GM21381 (cell line): Measurements from ENCODE around the gene SLC22A12.

ENCODE experiments used
- ATAC-seq: cut with Tn5 transposase; IDR thresholded peaks from one replicate; pipeline ENCODE4 v1.9.1; 2021; ENCODE audit warnings: mild to moderate bottlenecking, moderate library complexity; ENCODE audit not compliant: unreplicated experiment

Gene SLC22A12

DNA sequence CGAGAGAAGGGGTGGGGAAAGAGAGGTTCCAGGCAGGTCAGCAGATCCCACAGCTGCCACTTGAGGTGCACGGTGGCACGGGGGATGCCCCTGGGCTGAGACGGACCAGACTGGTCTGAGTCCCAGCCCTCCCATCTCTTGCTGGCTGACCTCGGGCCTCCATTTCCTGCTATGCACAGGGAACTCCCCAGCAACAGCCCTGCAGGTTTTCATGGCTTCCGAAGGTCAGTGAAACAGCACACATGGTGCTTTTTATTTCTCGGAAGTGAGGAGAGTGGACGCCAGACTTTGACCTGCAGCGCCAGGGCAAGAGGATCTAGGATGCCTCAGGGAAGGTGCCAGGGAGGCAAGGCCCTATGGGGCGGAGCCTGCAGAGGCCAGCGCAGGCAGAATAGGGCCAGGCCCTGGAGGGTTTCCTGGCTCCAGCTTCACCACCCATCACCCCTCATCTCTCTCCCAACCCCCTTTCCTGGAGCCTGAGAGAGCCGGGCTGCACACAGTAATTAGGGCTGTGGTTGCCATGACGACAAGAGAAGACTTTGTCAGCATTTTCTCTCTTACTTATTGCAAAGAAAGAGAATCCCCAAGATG is 29.5 kb downstream of the SLC22A12 start:
- no peak for ATAC-seq

DNA sequence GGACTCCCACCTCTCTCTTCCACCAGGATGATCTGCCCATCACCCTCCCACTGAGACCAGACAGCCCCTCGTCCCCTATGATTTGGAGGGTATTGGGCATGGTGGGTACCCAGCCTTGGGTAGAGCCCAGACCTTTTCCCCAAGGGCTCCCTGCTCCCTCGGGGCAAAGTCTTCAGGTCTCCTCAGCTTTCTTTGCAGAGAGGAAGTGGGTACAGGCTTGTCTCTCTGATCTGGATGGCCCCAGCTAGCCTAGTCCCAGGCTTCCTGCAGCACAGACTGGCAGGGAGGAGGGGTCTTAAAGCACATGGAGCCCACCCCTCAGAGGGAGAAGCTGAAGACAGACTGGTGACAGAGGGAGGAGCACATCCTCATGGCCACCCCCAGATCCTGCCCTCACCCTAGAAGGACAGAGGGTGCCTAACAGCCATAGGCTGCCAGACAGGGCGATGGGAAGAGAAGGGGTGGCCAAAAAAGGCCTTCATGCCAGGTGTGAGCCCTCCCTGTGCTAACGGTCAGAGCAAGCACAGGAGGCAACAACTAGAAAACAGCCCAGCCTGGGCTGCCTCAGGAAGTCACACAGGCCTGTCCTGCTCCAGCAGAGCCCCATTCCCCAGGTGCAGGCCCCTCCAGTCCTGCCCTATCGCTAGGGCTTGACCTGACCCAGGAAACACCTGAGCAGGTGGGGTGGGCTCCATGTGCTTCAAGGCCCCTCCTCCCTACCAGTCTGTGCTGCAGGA is 30.4 kb downstream of the SLC22A12 start:
- ATAC-seq, result no peak

DNA sequence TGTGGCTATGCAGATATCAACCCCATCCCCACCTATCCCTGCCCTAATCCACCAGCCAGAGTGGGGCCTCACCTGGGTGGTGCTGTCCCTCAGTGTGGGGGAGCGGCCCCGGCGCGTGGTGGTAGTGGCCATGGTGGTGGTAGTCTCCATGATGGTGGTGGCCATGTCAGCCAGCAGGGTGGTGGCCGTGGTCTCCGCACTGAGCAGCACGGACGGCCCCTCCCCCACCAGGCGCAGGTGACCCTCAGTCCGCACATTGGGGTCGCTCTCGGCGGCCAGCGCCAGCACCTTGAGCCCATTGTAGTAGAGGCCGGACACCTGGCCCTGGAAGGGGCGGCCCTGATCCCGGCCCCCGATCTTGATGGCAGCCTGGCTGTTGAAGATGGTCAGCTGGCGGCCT is 31.7 kb downstream of the SLC22A12 start:
- no peak for ATAC-seq

DNA sequence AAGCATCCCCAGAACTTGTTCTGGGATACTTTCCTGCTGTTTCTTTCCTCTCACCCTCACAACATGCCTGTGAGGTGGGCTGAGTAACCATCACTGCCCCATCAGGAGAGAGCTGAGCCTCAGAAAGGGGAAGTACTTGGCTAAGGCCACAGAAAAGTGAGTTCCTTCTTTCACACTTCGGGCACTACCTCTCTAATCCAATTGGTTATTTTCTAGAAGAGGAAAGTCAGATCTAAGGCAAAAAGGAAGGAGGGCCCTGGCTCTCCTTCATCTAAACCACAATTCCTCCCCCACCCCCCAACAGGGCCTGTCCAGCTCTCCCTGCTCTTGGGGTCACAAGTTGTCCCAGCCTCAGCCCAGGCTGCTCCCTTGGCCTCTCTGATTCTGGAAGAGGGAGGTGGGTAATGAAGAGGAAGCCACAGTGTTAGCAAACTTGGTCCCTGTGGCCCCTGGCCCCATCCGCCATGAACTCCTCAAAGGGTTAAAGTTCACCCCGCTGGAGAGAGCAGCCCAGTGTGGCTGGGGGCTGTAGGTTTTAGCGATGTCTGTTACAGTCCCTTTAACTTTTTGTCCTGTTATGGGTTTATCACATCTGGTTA is 34.0 kb downstream of the SLC22A12 start:
- no peak for ATAC-seq

DNA sequence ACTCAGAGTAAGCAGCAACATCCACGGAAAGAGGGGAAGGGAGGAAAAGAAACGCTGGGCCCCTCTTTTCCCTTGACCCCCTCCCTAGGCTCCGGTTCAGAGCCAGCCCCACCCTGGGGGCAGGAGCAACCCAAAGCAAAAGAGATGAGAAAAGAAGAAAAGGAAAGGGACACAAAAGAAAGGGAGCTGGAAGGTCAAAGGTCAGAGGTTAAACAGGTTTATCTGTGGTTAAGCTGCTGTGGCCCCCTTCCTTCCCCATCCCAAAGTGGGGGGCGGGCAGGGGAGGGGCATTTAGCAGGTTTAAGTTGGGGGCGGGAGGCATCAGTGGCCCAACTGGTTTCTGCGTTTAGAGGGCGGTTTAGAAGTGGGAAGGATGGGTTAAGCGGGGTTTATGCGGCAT is 35.6 kb downstream of the SLC22A12 start:
- no peak for ATAC-seq

DNA sequence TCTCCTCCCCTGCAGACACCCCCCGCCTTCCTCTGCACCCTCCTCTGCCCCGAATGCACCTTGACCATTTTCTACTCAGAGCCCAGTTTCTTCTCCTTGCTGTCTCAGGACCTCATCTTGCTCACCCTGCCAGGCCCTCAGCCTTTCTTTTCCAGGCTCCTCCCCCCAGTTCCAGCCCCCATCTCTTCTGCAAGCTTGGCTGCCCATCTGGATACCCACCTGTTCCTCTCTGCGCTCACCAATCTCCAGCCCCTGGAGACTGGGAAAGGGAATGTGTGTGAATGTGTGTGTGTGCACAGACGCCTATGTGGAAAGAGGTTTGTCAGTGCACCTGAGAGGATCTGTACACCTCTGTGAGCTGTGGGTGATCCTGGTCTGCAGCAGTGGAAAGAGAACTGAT is 36.4 kb downstream of the SLC22A12 start:
- no peak for ATAC-seq

DNA sequence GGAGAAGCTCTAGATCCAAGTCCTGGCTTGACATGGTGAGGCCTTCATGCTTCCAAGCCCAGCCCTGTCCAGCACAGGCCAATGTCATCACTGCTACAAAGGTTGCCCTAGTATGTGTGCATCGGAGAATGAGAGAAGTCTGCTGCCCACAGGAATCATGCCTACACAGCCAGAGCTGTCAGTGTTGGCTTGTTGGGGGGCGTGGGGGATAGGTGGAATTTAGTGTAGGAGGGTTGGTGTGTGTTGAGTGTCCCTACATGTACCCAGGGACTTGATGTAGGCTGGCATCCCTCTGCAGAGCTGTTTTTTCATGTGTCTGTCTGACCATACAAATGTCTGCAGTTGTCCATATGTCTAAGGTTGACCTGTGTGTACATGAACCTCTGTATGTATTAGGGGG is 37.6 kb downstream of the SLC22A12 start:
- no peak for ATAC-seq

DNA sequence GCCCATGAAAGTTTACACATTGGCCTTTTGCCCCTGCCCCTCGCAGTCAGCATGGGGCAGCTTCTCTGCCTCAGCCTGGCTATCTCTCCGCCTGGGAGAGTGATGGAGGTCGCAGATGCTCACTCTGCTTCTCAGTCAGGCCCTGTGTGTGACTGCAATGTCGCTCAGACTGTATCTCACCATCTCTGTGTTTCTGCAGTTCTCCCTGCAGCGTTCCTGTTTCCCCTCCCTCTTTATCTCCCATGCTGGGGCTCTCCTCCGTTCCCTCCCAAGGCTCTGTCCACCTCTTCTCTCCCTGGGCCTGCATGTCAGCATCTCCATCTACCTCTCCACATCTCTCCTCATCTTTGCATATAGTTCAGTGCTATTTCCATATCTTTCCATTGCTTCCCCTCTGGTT is 38.1 kb downstream of the SLC22A12 start:
- ATAC-seq, result no peak

DNA sequence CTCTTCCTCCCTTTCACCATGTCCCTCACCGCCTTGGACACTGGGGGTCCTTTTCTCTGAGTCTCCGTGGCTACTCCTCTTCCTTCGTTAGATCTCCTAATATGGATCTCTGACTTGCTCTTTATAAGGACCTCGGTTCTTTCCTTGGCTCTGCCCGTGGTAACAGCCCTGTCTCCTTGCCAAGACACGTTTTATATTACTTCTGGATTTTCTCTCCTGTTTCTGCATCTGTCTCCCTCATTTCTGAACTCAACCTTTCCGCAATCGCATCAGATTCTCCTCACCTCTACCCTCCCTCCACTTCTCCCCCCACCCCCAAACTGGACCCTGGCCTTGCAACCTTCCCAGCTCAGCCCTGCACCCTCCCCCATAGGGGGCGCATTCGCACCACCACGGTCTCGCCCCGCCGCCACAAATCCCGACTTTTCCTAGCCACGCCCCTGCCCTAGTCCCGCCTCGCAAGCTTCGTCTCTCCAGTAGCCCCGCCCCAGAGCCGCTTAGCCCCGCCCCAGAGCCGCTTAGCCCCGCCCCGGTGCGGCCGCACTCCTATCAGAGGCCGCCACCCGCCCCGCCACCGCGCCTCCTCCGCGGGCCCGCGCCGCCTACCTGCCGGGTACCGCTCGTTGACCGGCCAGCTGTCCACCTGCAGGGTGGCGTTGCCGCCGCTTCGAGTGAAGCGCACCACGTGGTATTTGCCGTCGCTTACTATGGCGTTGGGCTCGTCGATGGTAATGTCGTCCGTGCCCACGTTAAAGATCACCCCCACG is 39.0 kb downstream of the SLC22A12 start:
- no peak for ATAC-seq

DNA sequence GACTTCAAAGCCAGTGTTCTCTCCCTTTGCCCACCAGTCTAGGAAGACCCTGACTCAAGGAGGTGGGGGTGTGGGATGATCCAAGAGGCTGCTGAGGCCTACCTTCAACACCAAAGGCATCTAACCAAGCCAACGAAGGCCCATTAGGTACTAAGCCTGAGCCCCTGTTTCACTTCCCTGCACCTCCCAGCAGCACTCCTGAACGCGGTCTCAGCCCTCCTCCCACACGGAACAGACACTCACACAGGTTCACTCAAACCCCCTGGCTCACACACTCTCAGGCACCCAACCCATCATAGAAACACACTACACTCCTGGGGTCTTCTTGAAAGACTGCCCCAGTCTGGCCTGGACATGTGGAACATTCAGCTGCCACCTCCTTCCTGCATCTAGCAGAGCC is 40.7 kb downstream of the SLC22A12 start:
- ATAC-seq, result no peak

DNA sequence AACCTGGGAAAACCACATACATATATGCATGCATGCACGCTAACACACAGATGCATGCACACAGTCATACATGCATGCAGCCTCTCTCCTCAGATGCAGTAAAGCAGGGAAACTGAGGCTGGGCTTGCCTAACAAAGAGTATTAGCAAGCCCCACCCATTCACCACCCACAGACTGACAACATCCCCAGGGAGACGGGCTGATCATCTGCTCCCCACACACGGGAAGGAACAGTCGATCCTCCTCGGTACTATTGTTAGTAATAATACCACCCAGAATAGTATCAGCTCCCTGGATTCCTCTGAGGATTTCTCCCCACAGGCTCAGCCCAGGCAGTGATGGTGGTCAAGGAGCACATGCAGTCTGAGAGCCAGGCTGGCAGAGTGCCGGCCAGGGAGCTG is 41.2 kb downstream of the SLC22A12 start:
- ATAC-seq, result no peak

DNA sequence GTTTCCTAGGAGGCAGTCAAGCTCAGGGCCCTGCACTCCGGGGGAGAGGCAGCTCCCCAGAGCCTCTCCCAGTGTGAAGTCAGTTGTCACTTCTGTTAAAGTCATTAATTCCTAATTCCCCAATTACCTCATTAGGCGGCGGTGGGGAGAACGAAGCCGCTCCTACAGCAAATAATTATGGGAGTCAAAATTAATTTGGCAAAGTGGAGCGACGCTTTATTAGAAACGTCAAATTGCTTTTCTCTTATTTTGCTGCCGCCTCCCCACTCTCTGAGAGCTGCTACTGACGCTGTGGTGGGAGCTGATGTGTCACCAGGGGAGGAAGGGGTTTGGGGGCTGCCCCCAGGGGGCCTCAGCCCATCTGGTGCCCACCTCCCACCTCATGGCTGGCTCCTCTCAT is 41.6 kb downstream of the SLC22A12 start:
- ATAC-seq, result no peak

DNA sequence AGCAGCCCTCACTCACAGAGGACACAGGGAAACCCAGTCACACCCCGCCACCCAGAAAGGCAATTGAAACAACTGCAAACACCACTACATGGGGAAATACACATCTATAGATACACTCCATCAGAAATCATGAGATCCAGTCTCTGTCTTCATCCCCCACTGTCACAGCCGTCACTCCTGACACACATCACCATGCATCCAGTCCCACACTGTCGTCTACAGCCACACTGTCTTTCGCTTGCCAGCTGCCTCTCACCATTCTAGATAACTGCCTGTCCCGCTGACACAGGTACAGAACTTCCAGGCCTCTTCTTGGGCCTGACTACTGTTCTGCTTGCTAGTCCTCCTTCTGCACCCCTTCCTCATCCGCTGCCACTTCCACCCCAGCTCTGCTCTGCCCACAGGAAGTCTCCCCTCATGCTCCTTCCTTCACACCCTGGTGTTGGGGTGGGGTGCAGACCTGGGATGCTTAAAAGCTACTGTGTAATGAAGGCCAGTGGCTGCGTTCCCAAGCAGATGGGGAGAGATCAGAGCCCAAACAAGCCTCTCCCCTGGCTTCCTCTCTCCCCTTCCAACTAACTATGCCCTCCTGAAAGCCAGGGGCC is 42.6 kb downstream of the SLC22A12 start:
- no peak for ATAC-seq

DNA sequence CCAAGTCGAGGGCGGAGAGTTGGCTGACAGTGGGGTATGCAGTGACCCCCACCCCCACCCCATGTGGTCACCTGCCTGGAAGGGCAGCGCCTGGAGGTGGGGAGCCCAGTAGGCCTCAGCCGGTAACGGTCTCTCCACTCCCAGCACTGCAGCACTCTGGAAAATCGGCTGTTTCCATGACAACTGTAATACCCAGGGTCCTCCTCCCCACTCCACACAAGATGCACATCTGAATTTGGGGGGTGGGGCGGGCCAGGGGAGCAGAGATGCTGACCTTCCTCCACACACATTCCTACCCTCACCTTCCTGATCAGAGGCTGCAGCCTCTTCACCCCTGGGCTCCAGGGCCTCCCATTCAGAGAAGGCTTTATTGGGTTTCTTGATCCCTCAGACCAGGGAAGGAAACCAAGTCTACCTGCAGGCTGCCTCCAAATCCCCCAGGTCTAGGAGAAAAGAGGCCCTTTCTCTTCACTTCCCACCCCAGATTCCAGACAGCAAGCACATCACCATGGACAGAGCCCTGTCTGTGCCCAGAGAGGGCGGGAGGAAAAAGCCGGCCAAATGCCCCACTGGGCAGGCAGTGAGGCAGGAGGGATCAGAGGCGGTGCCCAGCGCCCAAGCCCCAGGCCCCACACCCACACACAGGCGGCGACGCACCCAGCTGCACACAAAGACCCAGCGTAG is 46.5 kb downstream of the SLC22A12 start:
- no peak for ATAC-seq

DNA sequence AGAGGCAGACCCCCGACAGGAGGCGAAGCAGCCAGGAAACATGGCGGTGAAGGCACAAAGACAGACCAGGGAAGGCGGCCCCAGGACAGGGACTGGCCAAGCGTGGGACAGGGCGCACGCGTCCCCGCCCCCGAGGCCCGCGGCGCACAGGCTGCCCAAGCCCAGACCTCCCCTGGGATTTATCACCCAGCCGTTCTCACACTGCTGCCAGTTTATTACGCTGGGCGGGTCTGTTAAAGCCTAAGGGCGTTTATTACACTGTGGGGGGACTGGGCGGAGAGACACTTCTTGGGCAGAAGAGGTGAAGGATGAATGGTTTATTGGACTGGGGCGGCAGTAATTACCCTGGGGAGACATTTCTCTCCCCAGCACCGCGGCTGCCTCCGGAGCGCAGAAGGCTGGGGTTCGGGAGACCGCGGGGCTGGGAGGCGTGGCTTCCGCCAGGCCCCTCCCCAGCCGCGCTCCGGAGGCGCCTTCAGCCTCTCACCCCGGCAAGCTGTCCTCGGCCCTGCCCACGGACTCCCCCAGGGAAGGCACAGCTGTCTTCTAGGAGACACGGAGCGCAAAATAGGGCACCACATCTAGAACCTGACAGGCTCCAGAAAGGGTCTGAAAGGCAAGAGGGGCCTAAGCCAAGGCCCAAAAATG is 47.1 kb downstream of the SLC22A12 start:
- ATAC-seq, result no peak

DNA sequence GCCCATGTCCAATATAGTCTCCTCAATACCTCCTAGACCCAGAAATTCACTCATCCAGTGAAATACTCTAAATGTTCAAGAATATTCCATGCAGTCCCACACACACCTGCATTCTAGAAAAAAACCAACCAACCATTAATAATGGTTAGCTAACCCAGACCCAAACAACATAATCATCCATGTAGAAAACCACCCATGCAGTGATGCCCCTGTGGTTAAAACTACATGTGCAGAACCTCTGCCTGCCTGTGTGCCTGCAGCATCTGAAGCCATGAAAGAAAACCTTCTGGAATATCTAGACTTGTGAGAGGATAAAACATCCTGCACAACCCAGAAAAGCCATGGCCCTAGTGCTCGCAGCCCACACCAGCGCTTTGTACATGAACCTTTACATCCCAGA is 47.8 kb downstream of the SLC22A12 start:
- ATAC-seq, result no peak

DNA sequence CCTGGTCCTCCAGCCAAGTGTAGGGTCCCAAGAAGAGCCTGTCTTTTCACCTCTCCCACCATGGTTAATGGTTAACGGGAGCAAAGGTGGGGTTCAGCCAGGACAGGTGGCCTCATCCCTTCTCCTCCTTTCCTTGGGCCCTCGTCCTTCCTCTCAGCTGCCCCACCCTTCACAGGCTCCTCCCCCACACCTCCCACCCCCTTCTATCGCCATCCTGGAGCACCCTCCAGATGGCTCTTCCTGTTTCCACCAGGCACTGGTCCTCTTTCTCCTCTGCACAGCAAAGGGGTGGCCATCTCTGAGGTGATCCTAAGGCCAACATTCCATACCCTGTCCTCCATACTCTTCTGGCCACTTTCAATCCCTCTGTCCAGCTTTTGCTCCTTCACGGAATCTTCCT is 48.9 kb downstream of the SLC22A12 start:
- no peak for ATAC-seq

DNA sequence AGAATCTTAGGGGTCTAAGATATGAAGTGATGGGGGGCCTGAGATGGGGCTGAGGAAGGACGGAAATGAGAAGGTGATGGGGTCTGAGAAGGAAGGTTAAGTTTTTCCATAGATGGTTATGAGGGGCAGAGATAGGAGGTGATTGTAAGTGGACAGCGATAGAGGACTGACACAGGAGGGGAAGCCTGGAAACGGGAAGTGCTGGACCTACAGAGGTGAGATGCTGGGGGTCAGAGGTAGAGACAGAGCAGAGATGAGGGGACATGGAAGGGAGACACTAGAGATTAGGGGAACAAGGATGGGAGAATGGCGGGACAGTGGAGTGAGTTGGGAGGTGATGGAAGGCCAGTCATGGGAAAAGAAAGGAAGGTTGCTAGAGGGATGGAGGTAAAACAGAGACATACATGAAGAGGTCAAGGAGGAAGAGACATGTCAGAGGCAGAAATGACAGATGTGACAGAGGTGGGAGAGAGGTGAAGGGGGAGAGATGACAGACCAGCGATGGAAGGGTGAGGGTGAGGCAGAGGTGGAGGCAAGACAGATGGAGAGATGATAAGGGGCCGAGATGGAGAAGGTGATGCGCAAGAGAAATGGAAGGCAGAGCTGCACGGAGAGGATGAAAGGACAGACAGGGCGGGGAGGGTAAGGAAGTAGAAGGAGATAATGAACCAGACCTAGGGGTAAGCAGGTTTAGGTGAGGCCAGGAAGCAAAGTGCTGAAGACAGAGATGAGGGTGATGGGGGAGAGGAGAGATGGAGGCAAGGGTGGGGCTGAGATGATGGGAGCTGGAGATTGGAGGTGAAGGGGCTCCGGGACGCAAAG is 50.8 kb downstream of the SLC22A12 start:
- ATAC-seq, result no peak

DNA sequence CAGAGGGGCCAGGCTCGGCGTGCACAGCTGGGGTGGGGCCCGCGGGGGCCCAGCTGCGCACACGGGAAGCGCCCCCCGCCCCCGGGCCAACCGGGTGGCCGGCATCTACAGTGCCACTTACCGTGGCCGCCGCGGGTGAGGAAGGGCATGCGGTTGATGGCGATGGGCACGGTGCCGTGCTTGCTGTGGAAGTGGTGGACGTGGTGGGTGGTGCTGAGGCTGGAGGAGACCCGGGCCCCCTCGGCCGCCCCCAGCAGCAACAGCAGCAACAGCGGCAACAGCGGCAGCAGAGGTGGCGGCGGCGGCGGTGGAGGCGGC is 51.4 kb downstream of the SLC22A12 start:
- ATAC-seq, result no peak

DNA sequence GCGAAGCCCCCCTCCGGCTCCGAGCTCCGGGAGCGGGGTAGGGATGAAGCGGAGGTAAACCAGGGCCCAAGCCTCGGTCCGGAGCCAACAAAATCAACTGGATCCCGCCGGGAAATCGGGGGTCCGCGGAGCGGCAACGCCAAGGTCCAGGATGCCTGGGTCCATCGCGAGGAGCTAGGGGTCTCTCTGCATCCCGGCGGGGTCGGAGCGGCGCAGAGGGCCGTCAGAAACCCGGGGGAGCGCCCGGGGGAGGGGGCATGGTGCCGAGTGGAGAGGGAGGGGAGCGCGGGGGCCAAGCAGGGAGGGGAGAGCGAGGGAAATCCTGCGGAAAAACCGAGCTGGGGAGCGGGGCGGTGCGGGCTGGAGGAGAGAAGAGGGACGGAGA is 51.8 kb downstream of the SLC22A12 start:
- ATAC-seq, result no peak
